HEK293 (cell line): Measurements from ENCODE around the gene IFI44L.

Experiments used
- CTCF ChIA-PET: fragments of 350-600 bp; formaldehyde crosslinking; extraction: SDS; loops from one replicate; lab custom pipeline; 2021; ENCODE audit warnings: antibody characterized with exemption; lab: Yijun Ruan, JAX
- POLR2A ChIA-PET: fragments of 300-600 bp; formaldehyde crosslinking; extraction: SDS; loops from one replicate; lab custom pipeline; 2020; ENCODE audit warnings: antibody characterized with exemption, inconsistent platforms; lab: Yijun Ruan, JAX
- H3K27ac ChIP-seq: fragments of 200-500 bp; sonication (Bioruptor generic); 2 replicates; pipeline ENCODE4 v1.5.1; 2014; ENCODE audit warnings: low read depth, low read length, control low read depth, inconsistent platforms; ENCODE audit errors: extremely low read depth
- H3K36me3 ChIP-seq, 2 experiments: fragments of 200-500 bp in 1 of 2; sonication (Bioruptor generic) in 1 of 2; 1 replicate in 1 of 2; 2 replicates in 1 of 2; pipeline ENCODE4 v1.5.1; 2014 to 2017; ENCODE audit warnings: inconsistent platforms in 2 of 2, low read length in 2 of 2; ENCODE audit not compliant: control insufficient read depth in 2 of 2, insufficient read depth in 1 of 2
- H3K4me1 ChIP-seq: fragments of 200-500 bp; sonication (Bioruptor generic); 2 replicates; pipeline ENCODE4 v1.5.1; 2014; ENCODE audit warnings: mild to moderate bottlenecking, low read length, inconsistent platforms; ENCODE audit not compliant: control insufficient read depth, insufficient read depth
- H3K4me3 ChIP-seq: 2 replicates; pipeline ENCODE4 v1.5.1; 2011; ENCODE audit warnings: low read depth, mild to moderate bottlenecking, control low read depth, low read length, moderate library complexity
- H3K9me3 ChIP-seq: fragments of 200-500 bp; sonication (Bioruptor generic); 2 replicates; pipeline ENCODE4 v1.5.1; 2014; ENCODE audit warnings: low read depth, low read length, inconsistent platforms; ENCODE audit not compliant: control insufficient read depth, insufficient read depth
- AEBP2 ChIP-seq: fragments of 450-650 bp; formaldehyde crosslinking; IDR thresholded peaks from 2 replicates; pipeline ENCODE4 v1.5.1; 2016; ENCODE audit warnings: missing biosample characterization, missing genetic modification characterization, borderline replicate concordance
- HIC1 ChIP-seq: fragments of 450-650 bp; formaldehyde crosslinking; IDR thresholded peaks from 2 replicates; pipeline ENCODE4 v1.5.1; 2016; ENCODE audit warnings: missing biosample characterization, missing genetic modification characterization
- IKZF3 ChIP-seq: fragments of 450-650 bp; IDR thresholded peaks from 2 replicates; pipeline ENCODE4 v1.5.0; 2018; ENCODE audit warnings: missing biosample characterization, mild to moderate bottlenecking, missing genetic modification characterization, moderate library complexity
- KLF1 ChIP-seq: fragments of 450-650 bp; formaldehyde crosslinking; IDR thresholded peaks from 2 replicates; pipeline ENCODE4 v1.5.1; 2016; ENCODE audit warnings: missing biosample characterization, missing genetic modification characterization
- KLF9 ChIP-seq: fragments of 450-650 bp; formaldehyde crosslinking; IDR thresholded peaks from 2 replicates; pipeline ENCODE4 v1.5.1; 2016; ENCODE audit warnings: missing biosample characterization, missing genetic modification characterization, low read depth
- ZBTB20 ChIP-seq: fragments of 450-650 bp; formaldehyde crosslinking; IDR thresholded peaks from 2 replicates; pipeline ENCODE4 v1.5.1; 2016; ENCODE audit warnings: missing biosample characterization, missing genetic modification characterization
- ZFHX2 ChIP-seq: fragments of 450-650 bp; formaldehyde crosslinking; conservative IDR thresholded peaks from 2 replicates; pipeline ENCODE4 v1.5.1; 2016; ENCODE audit warnings: missing biosample characterization, missing genetic modification characterization
- ZFP37 ChIP-seq: fragments of 450-650 bp; formaldehyde crosslinking; IDR thresholded peaks from 2 replicates; pipeline ENCODE4 v1.5.1; 2016; ENCODE audit warnings: missing biosample characterization, missing genetic modification characterization
- ZFP41 ChIP-seq: fragments of 450-650 bp; formaldehyde crosslinking; IDR thresholded peaks from 2 replicates; pipeline ENCODE4 v1.5.1; 2016; ENCODE audit warnings: missing biosample characterization, missing genetic modification characterization, borderline replicate concordance
- ZIC2 ChIP-seq: fragments of 450-650 bp; formaldehyde crosslinking; IDR thresholded peaks from 2 replicates; pipeline ENCODE4 v1.5.1; 2016; ENCODE audit warnings: missing biosample characterization, missing genetic modification characterization
- ZNF114 ChIP-seq: fragments of 450-650 bp; formaldehyde crosslinking; IDR thresholded peaks from 2 replicates; pipeline ENCODE4 v1.5.0; 2017; ENCODE audit warnings: missing biosample characterization, missing genetic modification characterization
- ZNF140 ChIP-seq: fragments of 450-650 bp; formaldehyde crosslinking; IDR thresholded peaks from 2 replicates; pipeline ENCODE4 v1.5.1; 2016; ENCODE audit warnings: missing biosample characterization, missing genetic modification characterization
- ZNF174 ChIP-seq: fragments of 450-650 bp; formaldehyde crosslinking; IDR thresholded peaks from 2 replicates; pipeline ENCODE4 v1.5.0; 2017; ENCODE audit warnings: missing biosample characterization, mild to moderate bottlenecking, missing genetic modification characterization
- ZNF37A ChIP-seq: fragments of 450-650 bp; IDR thresholded peaks from 2 replicates; pipeline ENCODE4 v1.5.1; 2018; ENCODE audit warnings: missing biosample characterization, missing genetic modification characterization
- ZNF521 ChIP-seq: fragments of 450-650 bp; formaldehyde crosslinking; IDR thresholded peaks from 2 replicates; pipeline ENCODE4 v1.5.1; 2017; ENCODE audit warnings: missing biosample characterization, mild to moderate bottlenecking, missing genetic modification characterization
- ZNF610 ChIP-seq: fragments of 450-650 bp; formaldehyde crosslinking; IDR thresholded peaks from 2 replicates; pipeline ENCODE4 v1.5.1; 2016; ENCODE audit warnings: missing biosample characterization, missing genetic modification characterization, borderline replicate concordance
- ZNF624 ChIP-seq: fragments of 450-650 bp; formaldehyde crosslinking; IDR thresholded peaks from 2 replicates; pipeline ENCODE4 v1.5.1; 2017; ENCODE audit warnings: missing biosample characterization, missing genetic modification characterization
- ZNF645 ChIP-seq: fragments of 450-650 bp; formaldehyde crosslinking; IDR thresholded peaks from 2 replicates; pipeline ENCODE4; 2016; ENCODE audit warnings: missing biosample characterization, missing genetic modification characterization
- ZNF654 ChIP-seq: fragments of 450-650 bp; formaldehyde crosslinking; IDR thresholded peaks from 2 replicates; pipeline ENCODE4 v1.5.1; 2016; ENCODE audit warnings: low read depth, missing biosample characterization, missing genetic modification characterization
- ZNF76 ChIP-seq: fragments of 450-650 bp; formaldehyde crosslinking; IDR thresholded peaks from 2 replicates; pipeline ENCODE4; 2016; ENCODE audit warnings: low read depth, missing biosample characterization, missing genetic modification characterization, borderline replicate concordance
- ZNF776 ChIP-seq: fragments of 450-650 bp; formaldehyde crosslinking; IDR thresholded peaks from 2 replicates; pipeline ENCODE4 v1.5.0; 2017; ENCODE audit warnings: missing biosample characterization, missing genetic modification characterization, borderline replicate concordance
- ZNF830 ChIP-seq: fragments of 450-650 bp; IDR thresholded peaks from 2 replicates; pipeline ENCODE4 v1.5.0; 2018; ENCODE audit warnings: missing biosample characterization, missing genetic modification characterization, low read depth, mild to moderate bottlenecking, moderate library complexity
- ZNF837 ChIP-seq: fragments of 450-650 bp; formaldehyde crosslinking; IDR thresholded peaks from 2 replicates; pipeline ENCODE4 v1.5.1; 2016; ENCODE audit warnings: missing biosample characterization, missing genetic modification characterization
- ZNF843 ChIP-seq: fragments of 450-650 bp; formaldehyde crosslinking; IDR thresholded peaks from 2 replicates; pipeline ENCODE4 v1.5.1; 2016; ENCODE audit warnings: missing biosample characterization, missing genetic modification characterization
- TF ChIP-seq, protein P1 (sequence below): fragments of 450-650 bp; IDR thresholded peaks from 2 replicates; pipeline ENCODE4 v1.5.1; 2018; ENCODE audit warnings: missing biosample characterization, mild to moderate bottlenecking, missing genetic modification characterization
- TF ChIP-seq, protein P2 (sequence below): fragments of 450-650 bp; formaldehyde crosslinking; IDR thresholded peaks from 2 replicates; pipeline ENCODE4 v1.5.1; 2016; ENCODE audit warnings: missing biosample characterization, missing genetic modification characterization
- TF ChIP-seq, protein P3 (sequence below): fragments of 450-650 bp; formaldehyde crosslinking; IDR thresholded peaks from 2 replicates; pipeline ENCODE4 v1.5.0; 2017; ENCODE audit warnings: missing biosample characterization, missing genetic modification characterization, borderline replicate concordance

The IFI44L gene

DNA sequence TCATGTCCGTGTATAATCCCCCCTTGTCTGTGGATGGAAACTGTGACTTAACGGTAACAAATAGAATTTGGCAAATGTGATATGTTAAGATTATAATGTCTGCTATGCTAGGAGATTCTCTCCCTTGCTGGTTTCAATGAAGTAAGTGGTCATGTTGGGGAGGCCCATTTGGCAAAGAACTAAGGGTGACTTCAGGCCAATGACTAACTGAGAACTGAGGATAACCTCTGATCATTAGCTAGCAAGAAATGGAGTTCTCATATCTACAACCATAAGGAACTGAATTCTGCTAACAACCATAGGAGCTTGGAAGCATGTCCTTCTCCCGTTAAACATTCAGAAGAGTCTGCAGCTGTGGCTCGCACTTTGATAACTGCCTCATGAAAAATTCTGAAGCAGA, 2.3 kb downstream of the IFI44L start:
- ChIA-PET POLR2A (no interaction called here), CTCF (interaction anchor here (0.6 kb wide), 1 partner anchor 16 kb away, joined by 3 read pairs; no protein-coding TSS in a partner anchor)

GRCh38 chr1:78624035-78624434, 3.8 kb downstream of the IFI44L start:
- peaks cover 11% of the 10 kb centered on the region for H3K4me1 ChIP-seq
- no peaks in the 10 kb centered on the region for H3K9me3 ChIP-seq
- no peak overlapping the region for H3K27ac ChIP-seq
- no peak overlapping the region for H3K4me3 ChIP-seq
- ChIA-PET POLR2A (no interaction called here), CTCF (interaction anchor here (0.6 kb wide), 1 partner anchor 52 kb away, joined by 3 read pairs; no protein-coding TSS in a partner anchor)
- no peaks in the 10 kb centered on the region for H3K36me3 ChIP-seq
- TF ChIP-seq ZNF521 (no peak), ZNF830 (tag by site-specific recombination) (no peak), ZNF114 (tag by site-specific recombination) (no peak), AEBP2 (tag by site-specific recombination) (no peak), ZNF37A (tag by site-specific recombination) (no peak), ZNF76 (no peak), ZNF610 (tag by site-specific recombination) (no peak), ZFHX2 (tag by site-specific recombination) (no peak), KLF9 (no peak)
- TF ChIP-seq, protein P1, sequence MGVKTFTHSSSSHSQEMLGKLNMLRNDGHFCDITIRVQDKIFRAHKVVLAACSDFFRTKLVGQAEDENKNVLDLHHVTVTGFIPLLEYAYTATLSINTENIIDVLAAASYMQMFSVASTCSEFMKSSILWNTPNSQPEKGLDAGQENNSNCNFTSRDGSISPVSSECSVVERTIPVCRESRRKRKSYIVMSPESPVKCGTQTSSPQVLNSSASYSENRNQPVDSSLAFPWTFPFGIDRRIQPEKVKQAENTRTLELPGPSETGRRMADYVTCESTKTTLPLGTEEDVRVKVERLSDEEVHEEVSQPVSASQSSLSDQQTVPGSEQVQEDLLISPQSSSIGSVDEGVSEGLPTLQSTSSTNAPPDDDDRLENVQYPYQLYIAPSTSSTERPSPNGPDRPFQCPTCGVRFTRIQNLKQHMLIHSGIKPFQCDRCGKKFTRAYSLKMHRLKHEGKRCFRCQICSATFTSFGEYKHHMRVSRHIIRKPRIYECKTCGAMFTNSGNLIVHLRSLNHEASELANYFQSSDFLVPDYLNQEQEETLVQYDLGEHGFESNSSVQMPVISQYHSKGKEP = no peak

More for the DNA sequence above, 2.3 kb downstream of the IFI44L start:
- Histone ChIP-seq H3K27ac (no peak overlapping the region), H3K4me3 (no peak overlapping the region), H3K36me3 (no peaks in the 10 kb centered on the region), H3K9me3 (no peaks in the 10 kb centered on the region), H3K4me1 (peaks cover 11% of the 10 kb centered on the region)
- TF ChIP-seq ZNF37A (tag by site-specific recombination) (no peak), ZNF624 (tag by site-specific recombination) (no peak), ZNF140 (tag by site-specific recombination) (no peak), ZNF830 (tag by site-specific recombination) (no peak), ZNF654 (no peak), ZNF776 (tag by site-specific recombination) (no peak), ZNF837 (tag by site-specific recombination) (no peak), HIC1 (tag by site-specific recombination) (no peak), IKZF3 (tag by site-specific recombination) (no peak), ZNF174 (no peak), ZBTB20 (no peak), ZNF843 (tag by site-specific recombination) (no peak), ZIC2 (tag by site-specific recombination) (no peak), KLF1 (tag by site-specific recombination) (no peak), ZFP41 (no peak), ZNF645 (tag by site-specific recombination) (no peak), ZFP37 (no peak)
- TF ChIP-seq, protein P2, sequence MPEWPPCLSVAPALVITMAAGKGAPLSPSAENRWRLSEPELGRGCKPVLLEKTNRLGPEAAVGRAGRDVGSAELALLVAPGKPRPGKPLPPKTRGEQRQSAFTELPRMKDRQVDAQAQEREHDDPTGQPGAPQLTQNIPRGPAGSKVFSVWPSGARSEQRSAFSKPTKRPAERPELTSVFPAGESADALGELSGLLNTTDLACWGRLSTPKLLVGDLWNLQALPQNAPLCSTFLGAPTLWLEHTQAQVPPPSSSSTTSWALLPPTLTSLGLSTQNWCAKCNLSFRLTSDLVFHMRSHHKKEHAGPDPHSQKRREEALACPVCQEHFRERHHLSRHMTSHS (tag by site-specific recombination) = no peak
- TF ChIP-seq, protein P3, sequence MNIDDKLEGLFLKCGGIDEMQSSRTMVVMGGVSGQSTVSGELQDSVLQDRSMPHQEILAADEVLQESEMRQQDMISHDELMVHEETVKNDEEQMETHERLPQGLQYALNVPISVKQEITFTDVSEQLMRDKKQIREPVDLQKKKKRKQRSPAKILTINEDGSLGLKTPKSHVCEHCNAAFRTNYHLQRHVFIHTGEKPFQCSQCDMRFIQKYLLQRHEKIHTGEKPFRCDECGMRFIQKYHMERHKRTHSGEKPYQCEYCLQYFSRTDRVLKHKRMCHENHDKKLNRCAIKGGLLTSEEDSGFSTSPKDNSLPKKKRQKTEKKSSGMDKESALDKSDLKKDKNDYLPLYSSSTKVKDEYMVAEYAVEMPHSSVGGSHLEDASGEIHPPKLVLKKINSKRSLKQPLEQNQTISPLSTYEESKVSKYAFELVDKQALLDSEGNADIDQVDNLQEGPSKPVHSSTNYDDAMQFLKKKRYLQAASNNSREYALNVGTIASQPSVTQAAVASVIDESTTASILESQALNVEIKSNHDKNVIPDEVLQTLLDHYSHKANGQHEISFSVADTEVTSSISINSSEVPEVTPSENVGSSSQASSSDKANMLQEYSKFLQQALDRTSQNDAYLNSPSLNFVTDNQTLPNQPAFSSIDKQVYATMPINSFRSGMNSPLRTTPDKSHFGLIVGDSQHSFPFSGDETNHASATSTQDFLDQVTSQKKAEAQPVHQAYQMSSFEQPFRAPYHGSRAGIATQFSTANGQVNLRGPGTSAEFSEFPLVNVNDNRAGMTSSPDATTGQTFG = no peak
